Neuronal stem cell (in vitro differentiated cells): ENCODE measurements around the gene GNA14.
"Not testable (repeated sequence)": the region's sequence is repeated elsewhere in the genome, so short reads cannot be mapped to it uniquely, and the experiment has no call there.

Experiments
- DNase-seq: peaks from one replicate; pipeline ENCODE4 v3.0.0-alpha.2; 2013; ENCODE audit warnings: low spot score
- H2AFZ ChIP-seq: one replicate; pipeline ENCODE4 v1.6.1; 2013; ENCODE audit warnings: mild to moderate bottlenecking, low read length, inconsistent platforms
- H2AK5ac ChIP-seq: 2 replicates; pipeline ENCODE4 v1.6.1; 2013; ENCODE audit warnings: low read depth, mild to moderate bottlenecking, inconsistent platforms, low read length, moderate library complexity, mixed read lengths
- H2BK120ac ChIP-seq: 2 replicates; pipeline ENCODE4 v1.6.1; 2013; ENCODE audit warnings: low read depth, mild to moderate bottlenecking, inconsistent platforms, low read length, moderate library complexity, mixed read lengths
- H2BK12ac ChIP-seq: one replicate; pipeline ENCODE4 v1.6.1; 2013; ENCODE audit warnings: low read length, inconsistent platforms
- H2BK15ac ChIP-seq: 2 replicates; pipeline ENCODE4 v1.6.1; 2013; ENCODE audit warnings: mild to moderate bottlenecking, low read length, inconsistent platforms, mixed read lengths
- H2BK5ac ChIP-seq: one replicate; pipeline ENCODE4 v1.6.1; 2013; ENCODE audit warnings: inconsistent platforms, mild to moderate bottlenecking, low read length, moderate library complexity
- H3K14ac ChIP-seq: one replicate; pipeline ENCODE4 v1.6.1; 2013; ENCODE audit warnings: low read length, inconsistent platforms
- H3K18ac ChIP-seq: 2 replicates; pipeline ENCODE4 v1.6.1; 2013; ENCODE audit warnings: low read length, inconsistent platforms
- H3K23ac ChIP-seq: 2 replicates; pipeline ENCODE4 v1.6.1; 2013; ENCODE audit warnings: low read depth, mild to moderate bottlenecking, mixed read lengths, low read length, inconsistent platforms; ENCODE audit not compliant: poor library complexity
- H3K27ac ChIP-seq: replicated peaks from 3 replicates; pipeline ENCODE4 v1.5.1; 2013; ENCODE audit warnings: low read length, inconsistent platforms
- H3K27me3 ChIP-seq, 3 experiments: 2 replicates each; pipeline ENCODE4 v1.6.1; 2013; ENCODE audit warnings: low read length in 3 of 3, mild to moderate bottlenecking in 2 of 3, inconsistent platforms in 1 of 3, low read depth in 1 of 3, mixed read lengths in 1 of 3, moderate library complexity in 1 of 3; ENCODE audit not compliant: control insufficient read depth in 3 of 3, insufficient read depth in 3 of 3
- H3K36me3 ChIP-seq, 2 donors: replicated peaks in 1 of 2; 2 replicates each; pipeline ENCODE4 v1.6.1; 2013; ENCODE audit warnings: low read length in 2 of 2; ENCODE audit not compliant: control insufficient read depth in 2 of 2, insufficient read depth in 2 of 2
- H3K4ac ChIP-seq: 2 replicates; pipeline ENCODE4 v1.6.1; 2013; ENCODE audit warnings: inconsistent platforms, mild to moderate bottlenecking, low read length, moderate library complexity
- H3K4me1 ChIP-seq, 2 donors: 1 replicate in 1 of 2; 2 replicates in 1 of 2; pipeline ENCODE4 v1.6.1; 2013; ENCODE audit warnings: low read length in 2 of 2, low read depth in 1 of 2; ENCODE audit not compliant: control insufficient read depth in 2 of 2, insufficient read depth in 1 of 2
- H3K4me2 ChIP-seq: one replicate; pipeline ENCODE4 v1.6.1; 2013; ENCODE audit warnings: mild to moderate bottlenecking, low read length, inconsistent platforms; ENCODE audit not compliant: insufficient read depth, poor library complexity, severe bottlenecking
- H3K4me3 ChIP-seq, 2 donors: 2 replicates each; pipeline ENCODE4 v1.5.1; 2013; ENCODE audit warnings: low read length in 2 of 2, mild to moderate bottlenecking in 2 of 2, inconsistent platforms in 1 of 2, moderate library complexity in 1 of 2
- H3K79me1 ChIP-seq: one replicate; pipeline ENCODE4 v1.6.1; 2013; ENCODE audit warnings: low read depth, mild to moderate bottlenecking, inconsistent platforms, low read length, moderate library complexity
- H3K9ac ChIP-seq: one replicate; pipeline ENCODE4 v1.6.1; 2013; ENCODE audit warnings: mild to moderate bottlenecking, low read depth, low read length, inconsistent platforms; ENCODE audit not compliant: poor library complexity
- H3K9me3 ChIP-seq, 2 donors: replicated peaks in 1 of 2; 2 replicates each; pipeline versions ENCODE3 to v1.6.1; 2013; ENCODE audit warnings: low read length in 2 of 2, mild to moderate bottlenecking in 2 of 2, inconsistent platforms in 1 of 2, low read depth in 1 of 2, mixed read lengths in 1 of 2, moderate library complexity in 1 of 2; ENCODE audit not compliant: control insufficient read depth in 2 of 2, insufficient read depth in 1 of 2
- H4K8ac ChIP-seq: one replicate; pipeline ENCODE4 v1.6.1; 2013; ENCODE audit warnings: low read depth, mild to moderate bottlenecking, inconsistent platforms, low read length, moderate library complexity
- H4K91ac ChIP-seq: one replicate; pipeline ENCODE4 v1.6.1; 2013; ENCODE audit warnings: low read length, low read depth, mild to moderate bottlenecking, inconsistent platforms; ENCODE audit not compliant: poor library complexity
- WGBS, 2 donors: extraction: QIAGEN DNeasy Blood & Tissue Kit; methylation state at CpG; one replicate each; pipeline ENCODE4 v1.1.7; 2013; ENCODE audit warnings: missing lambda C conversion rate in 2 of 2, mixed read lengths in 1 of 2; ENCODE audit not compliant: insufficient read length in 2 of 2, insufficient replicate concordance in 1 of 2; ENCODE audit errors: extremely low coverage in 2 of 2; 5-methylcytosine and 5-hydroxymethylcytosine counted together

GNA14 gene

DNA sequence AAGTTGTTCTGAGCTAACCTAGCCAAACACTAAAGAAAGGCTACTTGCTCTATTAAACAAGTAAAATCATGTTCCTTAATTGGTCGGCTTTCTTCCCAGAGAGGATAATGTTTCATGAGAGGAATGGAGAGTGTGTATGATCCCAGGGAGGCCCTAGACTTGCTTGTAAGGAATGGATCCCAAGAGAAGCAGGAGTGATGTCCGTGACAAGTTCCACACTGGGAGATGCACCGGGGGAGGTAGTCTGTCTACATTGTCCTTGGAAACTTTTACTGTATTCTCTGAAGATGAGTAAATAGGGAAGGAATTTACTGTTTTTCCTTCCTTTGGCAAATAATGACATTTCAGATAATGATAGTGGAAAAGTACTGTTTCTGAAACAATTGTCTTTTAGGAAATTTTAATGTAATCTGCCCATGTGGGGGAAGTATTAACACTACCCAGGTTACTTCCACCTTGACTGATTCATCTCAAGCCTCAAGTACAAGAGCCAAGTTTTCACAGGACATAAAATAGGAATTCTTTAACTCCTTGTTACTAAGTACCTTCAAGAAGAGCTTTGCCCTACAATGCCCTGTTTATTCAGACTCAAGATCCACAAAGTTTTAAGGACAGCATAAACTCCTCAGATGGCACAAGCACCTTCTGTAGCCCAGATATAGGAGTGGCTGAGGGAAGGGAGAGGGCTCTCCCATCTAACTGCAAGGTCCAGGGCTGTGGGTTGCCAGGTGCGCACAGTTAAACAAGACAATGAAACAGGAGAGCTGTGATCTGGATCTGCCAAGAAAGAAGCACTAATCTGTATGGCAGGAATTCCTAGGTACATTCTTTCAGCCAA lies 152.1 kb downstream of the GNA14 start:
- H3K9ac ChIP-seq, result no peak overlapping the region
- no peaks in the 10 kb centered on the region for H3K9me3 ChIP-seq
- no peak for DNase-seq
- H3K4ac ChIP-seq, result no peak overlapping the region
- no peak overlapping the region for H3K4me3 ChIP-seq
- H3K27me3 ChIP-seq, result no peaks in the 10 kb centered on the region
- no peak overlapping the region for H3K4me2 ChIP-seq
- H2BK12ac ChIP-seq, result no peak overlapping the region
- H2BK5ac ChIP-seq, result no peak overlapping the region
- no peak overlapping the region for H2BK120ac ChIP-seq
- H2AK5ac ChIP-seq, result no peak overlapping the region
- H2BK15ac ChIP-seq, result no peak overlapping the region
- WGBS, 2 donors, result no CpG with 5 or more reads among the region's 4 CpGs
- H3K23ac ChIP-seq, result no peak overlapping the region
- H4K8ac ChIP-seq, result no peak overlapping the region
- no peak overlapping the region for H2AFZ ChIP-seq
- no peak overlapping the region for H3K18ac ChIP-seq
- H3K36me3 ChIP-seq, result no peaks in the 10 kb centered on the region
- H3K79me1 ChIP-seq, result no peaks in the 10 kb centered on the region
- no peaks in the 10 kb centered on the region for H3K4me1 ChIP-seq
- no peak overlapping the region for H3K27ac ChIP-seq
- H3K14ac ChIP-seq, result no peak overlapping the region
- no peak overlapping the region for H4K91ac ChIP-seq

DNA sequence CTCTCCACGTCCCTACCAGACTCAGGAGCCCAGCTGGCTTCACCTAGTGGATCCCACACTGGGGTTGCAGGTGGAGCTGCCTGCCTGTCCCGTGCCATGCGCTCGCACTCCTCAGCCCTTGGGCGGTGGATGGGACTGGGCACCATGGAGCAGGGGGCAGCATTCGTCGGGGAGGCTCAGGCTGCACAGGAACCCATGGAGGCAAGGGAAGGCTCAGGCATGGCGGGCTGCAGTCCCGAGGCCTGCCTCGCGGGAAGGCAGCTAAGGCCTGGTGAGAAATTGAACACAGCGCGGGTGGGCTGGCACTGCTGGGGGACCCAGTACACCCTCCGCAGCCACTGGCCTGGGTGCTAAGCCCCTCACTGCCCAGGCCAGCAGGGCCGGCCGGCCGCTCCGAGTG lies 157.8 kb downstream of the GNA14 start:
- not testable (repeated sequence) for H3K18ac ChIP-seq, H2AFZ ChIP-seq, H4K8ac ChIP-seq, H3K4me1 ChIP-seq, H3K14ac ChIP-seq, H3K79me1 ChIP-seq, H2AK5ac ChIP-seq, H3K4me2 ChIP-seq, H2BK12ac ChIP-seq, H3K23ac ChIP-seq, H3K4me3 ChIP-seq, H3K27ac ChIP-seq, H2BK15ac ChIP-seq, DNase-seq, H3K36me3 ChIP-seq, H2BK120ac ChIP-seq, H3K9ac ChIP-seq, H3K9me3 ChIP-seq, H3K27me3 ChIP-seq, H4K91ac ChIP-seq, H2BK5ac ChIP-seq, H3K4ac ChIP-seq
- no CpG with 5 or more reads among the region's 18 CpGs for WGBS, 2 donors

DNA sequence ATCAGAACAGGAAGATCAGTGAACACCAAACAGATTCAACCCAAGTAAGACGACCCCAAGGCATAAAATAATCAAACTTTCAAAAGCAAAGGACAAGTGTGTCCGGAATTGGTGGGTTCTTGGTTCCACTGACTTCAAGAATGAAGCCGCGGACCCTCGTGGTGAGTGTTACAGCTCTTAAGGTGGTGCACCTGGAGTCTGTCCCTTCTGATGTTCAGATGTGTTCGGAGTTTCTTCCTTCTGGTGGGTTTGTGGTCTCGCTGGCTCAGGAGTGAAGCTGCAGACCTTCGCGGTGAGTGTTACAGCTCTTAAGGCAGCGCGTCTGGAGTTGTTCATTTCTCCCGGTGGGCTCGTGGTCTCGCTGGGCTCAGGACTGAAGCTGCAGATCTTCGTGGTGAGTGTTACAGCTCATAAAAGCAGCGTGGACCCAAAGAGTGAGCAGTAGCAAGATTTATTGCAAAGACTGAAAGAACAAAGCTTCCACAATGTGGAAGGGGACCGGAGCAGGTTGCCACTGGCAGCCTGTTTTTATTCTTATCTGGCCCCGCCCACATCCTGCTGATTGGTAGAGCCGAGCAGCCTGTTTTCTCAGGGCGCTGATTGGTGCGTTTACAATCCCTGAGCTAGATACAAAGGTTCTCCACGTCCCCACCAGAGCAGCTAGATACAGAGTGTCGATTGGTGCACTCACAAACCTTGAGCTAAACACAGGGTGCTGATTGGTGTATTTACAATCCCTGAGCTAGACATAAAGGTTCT lies 158.5 kb downstream of the GNA14 start:
- not testable (repeated sequence) for H3K4me3 ChIP-seq, H4K91ac ChIP-seq, H3K23ac ChIP-seq, H3K9ac ChIP-seq, H3K18ac ChIP-seq, H2BK12ac ChIP-seq, DNase-seq, H2BK120ac ChIP-seq, H3K4me1 ChIP-seq, H3K79me1 ChIP-seq, H3K27me3 ChIP-seq, H2BK5ac ChIP-seq, H3K36me3 ChIP-seq, H3K4me2 ChIP-seq, H2BK15ac ChIP-seq, H3K14ac ChIP-seq, H2AFZ ChIP-seq, H3K27ac ChIP-seq, H2AK5ac ChIP-seq, H3K9me3 ChIP-seq, H4K8ac ChIP-seq, H3K4ac ChIP-seq
- no CpG with 5 or more reads among the region's 23 CpGs for WGBS, 2 donors

DNA sequence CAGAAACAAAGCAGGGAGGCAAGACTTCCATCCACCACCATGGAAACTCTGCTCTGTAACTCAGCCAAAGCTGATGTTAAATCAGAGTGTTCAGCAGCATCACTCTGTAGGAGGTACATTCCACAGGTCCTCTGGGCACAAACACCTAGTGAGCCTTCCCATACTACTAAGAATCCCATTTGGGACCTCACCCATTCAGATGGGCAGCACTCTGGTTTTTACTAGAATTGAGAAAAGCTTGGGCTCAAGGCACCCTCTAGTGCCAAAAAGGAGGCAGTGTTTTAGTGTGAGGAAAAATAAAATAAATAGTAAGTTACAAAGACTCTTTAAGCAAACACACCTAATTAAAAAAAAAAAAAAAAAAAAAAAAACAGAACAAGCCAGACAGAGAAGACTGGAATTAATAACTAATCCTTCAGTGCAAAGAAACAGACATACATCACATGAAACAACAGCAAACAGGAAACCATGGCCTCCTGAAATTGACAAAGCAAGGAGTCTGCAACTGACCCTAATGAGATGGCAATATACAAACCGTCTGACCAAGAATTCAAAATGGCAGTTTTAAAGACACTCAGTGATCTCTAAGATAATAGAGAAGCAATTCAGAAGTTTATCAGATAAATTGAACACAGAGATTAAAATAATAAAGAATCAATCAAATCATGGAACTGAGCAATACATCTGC lies 159.5 kb downstream of the GNA14 start:
- Histone ChIP-seq H3K79me1 (no peaks in the 10 kb centered on the region), H2BK5ac (no peak overlapping the region), H3K4me1 (no peaks in the 10 kb centered on the region), H3K36me3 (no peaks in the 10 kb centered on the region), H4K8ac (no peak overlapping the region), H3K4me2 (no peak overlapping the region), H3K23ac (no peak overlapping the region), H3K27me3 (no peaks in the 10 kb centered on the region), H3K9me3 (no peaks in the 10 kb centered on the region), H3K9ac (no peak overlapping the region), H3K27ac (no peak overlapping the region), H2BK120ac (no peak overlapping the region), H3K4ac (no peak overlapping the region), H2BK15ac (no peak overlapping the region), H3K18ac (no peak overlapping the region), H2BK12ac (no peak overlapping the region), H4K91ac (no peak overlapping the region), H2AFZ (no peak overlapping the region), H2AK5ac (no peak overlapping the region), H3K14ac (no peak overlapping the region), H3K4me3 (no peak overlapping the region)
- no peak for DNase-seq
- WGBS, 2 donors, result no CpG with 5 or more reads among the region's 1 CpG
